A549 (cell line): ENCODE measurements around the gene TSG101.

Experiments
- MAX ChIP-seq: IDR thresholded peaks from 2 replicates; pipeline ENCODE4 v1.6.1; 2012
- POLR2A ChIP-seq: IDR thresholded peaks from 2 replicates; pipeline ENCODE4 v1.6.1; 2012; ENCODE audit warnings: mild to moderate bottlenecking, low read length

DNA sequence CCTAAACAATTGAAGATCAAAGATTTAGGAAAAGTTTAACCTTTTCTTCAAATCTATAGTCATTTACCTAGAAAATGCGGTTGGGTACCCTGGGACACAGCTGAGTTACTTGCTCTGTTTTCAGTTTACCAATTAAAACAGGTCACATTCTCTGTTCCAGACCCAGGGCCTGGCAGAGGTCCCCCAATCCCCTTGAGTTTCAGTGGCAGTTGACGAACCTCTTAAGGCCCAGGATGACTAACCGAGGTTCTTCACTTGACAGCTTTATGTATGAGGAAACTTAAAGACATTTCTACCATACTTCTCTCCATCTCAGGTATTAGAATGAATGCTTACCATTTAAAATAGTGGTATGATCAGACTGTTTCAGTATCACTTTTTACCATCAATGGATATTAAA is 54.7 kb downstream of the TSG101 start:
- TF ChIP-seq POLR2A (no peak), MAX (no peak)
